HEK293 (cell line): ENCODE data around the gene KLF13.

Experiments
- ATF2 ChIP-seq: fragments of 450-650 bp; formaldehyde crosslinking; IDR thresholded peaks from 2 replicates; pipeline ENCODE4 v1.5.1; 2016; ENCODE audit warnings: missing biosample characterization, missing genetic modification characterization, low read depth
- CTCF ChIP-seq: fragments of 450-650 bp; formaldehyde crosslinking; IDR thresholded peaks from 2 replicates; pipeline ENCODE4 v1.5.1; 2016; ENCODE audit warnings: missing biosample characterization, missing genetic modification characterization
- PRDM10 ChIP-seq: fragments of 450-650 bp; formaldehyde crosslinking; IDR thresholded peaks from 2 replicates; pipeline ENCODE4 v1.5.1; 2016; ENCODE audit warnings: missing biosample characterization, missing genetic modification characterization
- PRDM2 ChIP-seq: fragments of 450-650 bp; formaldehyde crosslinking; IDR thresholded peaks from 2 replicates; pipeline ENCODE4 v1.5.1; 2016; ENCODE audit warnings: missing biosample characterization, missing genetic modification characterization, borderline replicate concordance
- SALL2 ChIP-seq: fragments of 450-650 bp; formaldehyde crosslinking; IDR thresholded peaks from 2 replicates; pipeline ENCODE4 v1.5.0; 2017; ENCODE audit warnings: missing biosample characterization, mild to moderate bottlenecking, missing genetic modification characterization, borderline replicate concordance
- SP2 ChIP-seq: fragments of 450-650 bp; formaldehyde crosslinking; IDR thresholded peaks from 2 replicates; pipeline ENCODE4 v1.5.1; 2016; ENCODE audit warnings: missing biosample characterization, missing genetic modification characterization
- ZBTB10 ChIP-seq: fragments of 450-650 bp; formaldehyde crosslinking; IDR thresholded peaks from 2 replicates; pipeline ENCODE4 v1.5.1; 2016; ENCODE audit warnings: missing biosample characterization, missing genetic modification characterization
- ZBTB26 ChIP-seq: fragments of 450-650 bp; formaldehyde crosslinking; optimal IDR thresholded peaks from 2 replicates; pipeline ENCODE3; 2016; ENCODE audit warnings: missing biosample characterization, mild to moderate bottlenecking, missing genetic modification characterization
- ZNF23 ChIP-seq: fragments of 450-650 bp; formaldehyde crosslinking; IDR thresholded peaks from 2 replicates; pipeline ENCODE4 v1.5.1; 2016; ENCODE audit warnings: missing biosample characterization, missing genetic modification characterization, borderline replicate concordance
- ZNF510 ChIP-seq: fragments of 450-650 bp; formaldehyde crosslinking; IDR thresholded peaks from 2 replicates; pipeline ENCODE4 v1.5.1; 2018; ENCODE audit warnings: mild to moderate bottlenecking, missing genetic modification characterization, missing biosample characterization; ENCODE audit not compliant: insufficient replicate concordance
- ZNF549 ChIP-seq: fragments of 450-650 bp; IDR thresholded peaks from 2 replicates; pipeline ENCODE4 v1.5.1; 2018; ENCODE audit warnings: missing biosample characterization, missing genetic modification characterization, mild to moderate bottlenecking, inconsistent platforms, moderate library complexity
- ZNF600 ChIP-seq: fragments of 450-650 bp; formaldehyde crosslinking; IDR thresholded peaks from 2 replicates; pipeline ENCODE4 v1.5.1; 2016; ENCODE audit warnings: missing biosample characterization, missing genetic modification characterization
- ZSCAN18 ChIP-seq: fragments of 450-650 bp; formaldehyde crosslinking; IDR thresholded peaks from 2 replicates; pipeline ENCODE4 v1.5.1; 2016; ENCODE audit warnings: missing biosample characterization, missing genetic modification characterization
- ZSCAN5A ChIP-seq: fragments of 450-650 bp; formaldehyde crosslinking; IDR thresholded peaks from 2 replicates; pipeline ENCODE4 v1.5.1; 2016; ENCODE audit warnings: missing biosample characterization, missing genetic modification characterization

- TF ChIP-seq SP2 (tag by site-specific recombination), result no peak
- no peak for TF ChIP-seq ZSCAN5A (tag by site-specific recombination)
- no peak for TF ChIP-seq CTCF
- no peak for TF ChIP-seq ZNF510 (tag by site-specific recombination)
- no peak for TF ChIP-seq PRDM10 (tag by site-specific recombination)
- TF ChIP-seq ZBTB26, result no peak
- no peak for TF ChIP-seq ZNF23 (tag by site-specific recombination)
- no peak for TF ChIP-seq ZBTB10 (tag by site-specific recombination)
- TF ChIP-seq PRDM2 (tag by site-specific recombination), result no peak
- no peak for TF ChIP-seq ATF2 (tag by site-specific recombination)
- TF ChIP-seq ZNF600, result no peak
- no peak for TF ChIP-seq ZSCAN18
- TF ChIP-seq ZNF549, result no peak
- no peak for TF ChIP-seq SALL2 (tag by site-specific recombination)
Observed at GRCh38 chr15:31337352-31338031, 10.9 kb downstream of the KLF13 start.
